HG03571 (cell line): Measurements from ENCODE around the gene SLC25A2.
"Not testable (repeated sequence)": the region's sequence is repeated elsewhere in the genome, so short reads cannot be mapped to it uniquely, and the experiment has no call there.

ENCODE experiments used
- ATAC-seq: cut with Tn5 transposase; IDR thresholded peaks from one replicate; pipeline ENCODE4 v1.9.1; 2021; ENCODE audit not compliant: unreplicated experiment

The SLC25A2 gene

DNA sequence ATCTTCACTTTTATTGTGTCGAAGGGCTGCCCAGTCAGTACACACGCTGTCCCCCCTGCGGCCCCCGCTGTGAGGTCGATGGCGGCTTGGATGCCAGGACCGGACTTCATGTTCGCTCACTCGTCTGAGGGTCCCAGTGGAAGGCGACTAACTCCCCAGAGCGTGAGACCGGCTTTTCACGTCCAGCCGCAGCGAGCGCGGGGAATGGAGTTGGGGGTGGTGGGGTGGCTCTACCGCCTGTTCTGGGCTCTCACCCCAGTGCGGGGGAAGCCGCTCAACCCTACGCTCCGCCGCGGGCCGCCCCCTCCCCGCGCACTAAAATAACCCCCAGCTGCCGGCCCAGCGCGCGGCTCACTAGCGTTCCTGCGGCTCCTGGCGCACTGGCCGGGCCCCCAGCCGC lies at the start of gene SLC25A2:
SLC25A2 (minus strand) TSS at position 294 of the 400 bp plus-strand sequence; CDS start at position 110, 184 bp downstream.
- no peak for ATAC-seq

DNA sequence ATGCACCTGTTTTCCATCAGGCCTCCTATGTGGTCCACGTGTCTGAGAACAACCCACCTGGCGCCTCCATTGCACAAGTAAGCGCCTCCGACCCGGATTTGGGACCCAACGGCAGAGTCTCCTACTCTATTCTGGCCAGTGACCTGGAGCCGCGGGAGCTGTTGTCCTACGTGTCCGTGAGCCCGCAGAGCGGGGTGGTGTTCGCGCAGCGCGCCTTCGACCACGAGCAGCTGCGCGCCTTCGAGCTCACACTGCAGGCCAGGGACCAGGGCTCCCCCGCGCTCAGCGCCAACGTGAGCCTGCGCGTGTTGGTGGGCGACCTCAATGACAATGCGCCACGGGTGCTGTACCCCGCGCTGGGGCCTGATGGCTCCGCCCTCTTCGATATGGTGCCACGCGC lies 47.7 kb upstream of the SLC25A2 start:
- no peak for ATAC-seq

DNA sequence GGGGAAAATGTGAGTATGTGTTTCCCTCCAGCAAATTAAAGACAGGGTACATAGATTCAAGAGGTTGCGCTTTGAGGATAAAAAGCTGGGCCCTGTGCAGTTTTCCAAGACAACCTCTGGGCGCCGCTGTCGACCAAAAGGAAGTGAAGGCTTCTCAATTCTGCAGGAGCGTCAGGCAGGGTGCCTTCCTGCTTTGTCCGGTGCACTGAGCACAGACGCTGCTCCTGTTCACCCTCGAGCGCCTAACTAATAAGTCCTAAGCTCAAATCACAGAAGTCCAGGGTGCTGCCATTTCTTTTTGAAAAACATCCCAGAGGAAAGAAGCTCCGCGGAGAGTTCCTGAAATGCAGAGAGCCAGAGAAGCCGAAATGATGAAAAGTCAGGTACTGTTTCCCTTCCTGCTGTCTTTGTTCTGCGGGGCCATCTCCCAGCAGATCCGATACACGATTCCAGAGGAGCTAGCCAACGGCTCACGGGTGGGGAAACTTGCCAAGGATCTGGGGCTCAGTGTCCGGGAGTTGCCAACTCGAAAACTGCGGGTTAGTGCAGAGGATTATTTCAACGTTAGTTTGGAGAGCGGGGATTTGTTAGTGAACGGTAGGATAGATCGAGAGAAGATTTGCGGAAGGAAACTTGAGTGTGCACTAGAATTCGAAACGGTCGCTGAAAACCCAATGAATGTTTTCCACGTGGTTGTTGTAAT lies 46.2 kb upstream of the SLC25A2 start, which contains the start of gene PCDHGB1:
PCDHGB1 (plus strand) TSS at position 183 of the 703 bp plus-strand sequence; CDS start at position 345, 162 bp downstream.
- no peak for ATAC-seq

DNA sequence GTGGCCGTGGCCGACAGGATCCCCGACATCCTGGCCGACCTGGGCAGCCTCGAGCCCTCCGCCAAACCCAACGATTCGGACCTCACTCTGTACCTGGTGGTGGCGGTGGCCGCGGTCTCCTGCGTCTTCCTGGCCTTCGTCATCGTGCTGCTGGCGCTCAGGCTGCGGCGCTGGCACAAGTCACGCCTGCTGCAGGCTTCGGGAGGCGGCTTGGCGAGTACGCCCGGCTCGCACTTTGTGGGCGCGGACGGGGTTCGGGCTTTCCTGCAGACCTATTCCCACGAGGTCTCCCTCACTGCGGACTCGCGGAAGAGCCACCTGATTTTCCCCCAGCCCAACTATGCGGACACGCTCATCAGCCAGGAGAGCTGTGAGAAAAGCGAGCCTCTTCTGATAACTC lies 42.2 kb upstream of the SLC25A2 start:
- not testable (repeated sequence) for ATAC-seq

DNA sequence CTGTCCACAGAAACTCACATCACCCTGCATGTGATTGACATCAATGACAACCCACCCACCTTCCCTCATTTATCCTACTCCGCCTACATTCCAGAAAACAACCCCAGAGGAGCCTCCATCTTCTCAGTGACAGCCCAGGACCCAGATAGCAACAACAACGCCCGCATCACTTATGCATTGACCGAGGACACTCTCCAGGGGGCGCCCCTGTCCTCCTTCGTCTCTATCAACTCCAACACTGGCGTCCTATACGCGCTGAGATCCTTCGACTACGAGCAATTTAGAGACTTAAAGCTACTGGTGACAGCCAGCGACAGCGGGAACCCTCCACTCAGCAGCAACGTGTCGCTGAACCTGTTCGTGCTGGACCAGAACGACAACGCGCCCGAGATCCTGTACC lies 41.5 kb upstream of the SLC25A2 start:
- no peak for ATAC-seq

DNA sequence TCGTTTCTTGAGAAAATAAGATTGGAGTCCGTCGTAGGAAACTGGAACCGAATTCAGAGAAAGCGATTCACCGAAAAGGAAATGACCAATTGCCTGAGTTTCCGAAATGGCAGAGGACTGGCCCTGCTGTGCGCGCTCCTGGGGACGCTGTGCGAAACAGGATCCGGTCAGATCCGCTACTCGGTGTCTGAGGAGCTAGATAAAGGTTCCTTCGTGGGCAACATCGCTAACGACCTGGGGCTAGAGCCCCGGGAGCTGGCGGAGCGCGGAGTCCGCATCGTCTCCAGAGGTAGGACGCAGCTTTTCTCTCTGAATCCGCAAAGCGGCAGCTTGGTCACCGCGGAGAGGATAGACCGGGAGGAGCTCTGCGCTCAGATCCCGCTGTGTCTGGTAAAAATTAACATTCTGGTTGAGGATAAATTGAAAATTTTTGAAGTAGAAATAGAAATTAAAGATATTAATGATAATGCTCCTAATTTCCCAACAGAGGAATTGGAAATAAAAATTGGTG lies 40.2 kb upstream of the SLC25A2 start:
- ATAC-seq = no peak

DNA sequence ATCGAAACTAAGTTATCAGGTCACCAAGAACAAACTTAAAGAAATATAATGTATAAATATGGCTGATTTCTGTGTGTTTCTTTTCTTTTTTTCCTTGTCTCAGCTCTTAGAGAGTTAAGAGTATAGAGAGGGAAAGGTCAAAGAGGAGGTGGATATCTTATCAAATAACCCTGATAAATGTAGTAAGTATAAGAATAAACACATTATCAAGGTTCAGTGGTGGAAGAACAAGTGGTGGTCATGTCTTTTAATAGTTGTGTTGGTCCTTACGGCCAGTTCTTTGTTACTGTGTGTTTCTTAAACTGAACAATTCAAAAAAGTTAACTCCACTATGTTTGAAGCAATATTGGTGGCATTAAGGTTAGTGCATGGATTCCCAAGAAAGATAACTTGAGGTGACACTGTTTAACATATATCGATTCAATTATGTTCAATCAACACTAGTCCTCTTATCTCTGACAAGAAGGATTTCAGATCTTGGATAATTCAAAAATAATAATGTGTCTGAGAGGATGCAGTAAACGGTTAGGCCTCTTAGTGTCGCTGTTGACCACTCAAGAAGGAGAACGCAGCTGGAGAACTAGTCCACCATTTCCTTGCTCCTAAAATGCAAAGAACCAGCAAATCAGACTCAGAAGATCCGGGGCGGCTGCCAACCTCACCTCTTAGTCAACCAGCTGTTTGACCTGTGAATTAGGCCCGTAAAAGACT lies 39.5 kb upstream of the SLC25A2 start, which contains the start of gene PCDHGA3:
PCDHGA3 (plus strand) TSS at position 588 of the 711 bp plus-strand sequence. CDS start 205 bp downstream, outside the sequence.
- no peak for ATAC-seq

DNA sequence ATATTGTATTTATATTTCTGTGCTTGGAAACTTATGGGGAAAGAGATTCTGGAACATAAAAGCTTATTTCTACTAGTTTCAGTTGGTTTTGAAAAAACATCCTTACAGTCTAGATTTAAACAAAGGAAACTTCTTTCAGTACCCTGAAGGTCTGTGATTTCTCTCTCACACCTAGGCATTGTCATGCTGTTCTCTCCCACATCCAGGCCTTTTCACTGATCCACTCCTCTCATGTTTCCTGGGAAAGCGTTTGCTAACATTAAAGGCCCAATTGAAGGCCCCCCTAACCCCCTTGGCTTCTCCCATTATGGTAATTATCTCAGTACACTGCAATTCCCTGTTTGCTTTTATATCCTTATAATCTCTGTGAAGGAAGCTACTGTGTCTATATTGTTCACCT lies 38.9 kb upstream of the SLC25A2 start:
- no peak for ATAC-seq

DNA sequence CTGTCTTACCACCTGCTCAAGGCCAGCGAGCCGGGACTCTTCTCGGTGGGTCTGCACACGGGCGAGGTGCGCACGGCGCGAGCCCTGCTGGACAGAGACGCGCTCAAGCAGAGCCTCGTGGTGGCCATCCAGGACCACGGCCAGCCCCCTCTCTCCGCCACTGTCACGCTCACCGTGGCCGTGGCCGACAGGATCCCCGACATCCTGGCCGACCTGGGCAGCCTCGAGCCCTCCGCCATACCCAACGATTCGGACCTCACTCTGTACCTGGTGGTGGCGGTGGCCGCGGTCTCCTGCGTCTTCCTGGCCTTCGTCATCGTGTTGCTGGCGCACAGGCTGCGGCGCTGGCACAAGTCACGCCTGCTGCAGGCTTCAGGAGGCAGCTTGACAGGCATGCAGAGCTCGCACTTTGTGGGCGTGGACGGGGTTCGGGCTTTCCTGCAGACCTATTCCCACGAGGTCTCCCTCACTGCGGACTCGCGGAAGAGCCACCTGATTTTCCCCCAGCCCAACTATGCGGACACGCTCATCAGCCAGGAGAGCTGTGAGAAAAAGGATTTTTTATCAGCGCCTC lies 37.0 kb upstream of the SLC25A2 start:
- not testable (repeated sequence) for ATAC-seq

DNA sequence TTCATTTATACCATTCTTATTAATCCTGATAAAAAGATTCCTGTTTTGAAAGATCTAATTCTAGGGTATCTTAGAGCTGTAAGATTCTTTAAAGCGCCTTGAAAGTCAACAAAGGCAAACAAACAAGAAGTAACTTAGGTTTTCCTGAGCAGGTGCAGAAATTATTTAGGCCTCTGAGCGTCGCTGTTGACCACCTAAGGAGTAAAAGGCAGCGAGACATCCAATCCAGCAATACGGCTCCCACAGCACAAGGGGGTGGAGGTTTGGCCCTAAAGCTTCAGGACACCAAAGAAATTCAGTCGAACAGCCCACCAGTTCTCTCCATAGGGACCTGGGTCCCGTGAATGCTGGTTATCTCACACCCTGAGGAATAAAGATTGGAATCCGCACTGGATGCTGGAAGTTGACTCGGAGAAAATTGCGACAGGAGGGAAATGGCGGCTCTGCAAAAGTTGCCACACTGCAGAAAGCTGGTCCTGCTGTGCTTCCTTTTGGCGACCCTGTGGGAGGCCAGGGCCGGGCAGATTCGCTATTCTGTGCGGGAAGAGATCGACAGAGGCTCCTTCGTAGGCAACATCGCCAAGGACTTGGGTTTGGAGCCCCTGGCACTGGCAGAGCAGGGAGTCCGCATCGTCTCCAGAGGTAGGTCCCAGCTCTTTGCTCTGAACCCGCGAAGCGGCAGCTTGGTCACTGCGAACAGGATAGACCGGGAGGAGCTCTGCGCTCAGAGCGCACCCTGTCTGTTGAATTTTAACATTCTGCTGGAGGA lies 34.9 kb upstream of the SLC25A2 start, which contains the start of gene PCDHGA2:
PCDHGA2 (plus strand) TSS at position 223 of the 769 bp plus-strand sequence.
- ATAC-seq = no peak

DNA sequence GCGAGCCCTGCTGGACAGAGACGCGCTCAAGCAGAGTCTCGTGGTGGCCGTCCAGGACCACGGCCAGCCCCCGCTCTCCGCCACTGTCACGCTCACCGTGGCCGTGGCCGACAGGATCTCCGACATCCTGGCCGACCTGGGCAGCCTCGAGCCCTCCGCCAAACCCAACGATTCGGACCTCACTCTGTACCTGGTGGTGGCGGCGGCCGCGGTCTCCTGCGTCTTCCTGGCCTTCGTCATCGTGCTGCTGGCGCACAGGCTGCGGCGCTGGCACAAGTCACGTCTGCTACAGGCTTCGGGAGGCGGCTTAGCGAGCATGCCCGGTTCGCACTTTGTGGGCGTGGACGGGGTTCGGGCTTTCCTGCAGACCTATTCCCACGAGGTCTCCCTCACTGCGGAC lies 28.7 kb upstream of the SLC25A2 start:
- ATAC-seq = not testable (repeated sequence)

DNA sequence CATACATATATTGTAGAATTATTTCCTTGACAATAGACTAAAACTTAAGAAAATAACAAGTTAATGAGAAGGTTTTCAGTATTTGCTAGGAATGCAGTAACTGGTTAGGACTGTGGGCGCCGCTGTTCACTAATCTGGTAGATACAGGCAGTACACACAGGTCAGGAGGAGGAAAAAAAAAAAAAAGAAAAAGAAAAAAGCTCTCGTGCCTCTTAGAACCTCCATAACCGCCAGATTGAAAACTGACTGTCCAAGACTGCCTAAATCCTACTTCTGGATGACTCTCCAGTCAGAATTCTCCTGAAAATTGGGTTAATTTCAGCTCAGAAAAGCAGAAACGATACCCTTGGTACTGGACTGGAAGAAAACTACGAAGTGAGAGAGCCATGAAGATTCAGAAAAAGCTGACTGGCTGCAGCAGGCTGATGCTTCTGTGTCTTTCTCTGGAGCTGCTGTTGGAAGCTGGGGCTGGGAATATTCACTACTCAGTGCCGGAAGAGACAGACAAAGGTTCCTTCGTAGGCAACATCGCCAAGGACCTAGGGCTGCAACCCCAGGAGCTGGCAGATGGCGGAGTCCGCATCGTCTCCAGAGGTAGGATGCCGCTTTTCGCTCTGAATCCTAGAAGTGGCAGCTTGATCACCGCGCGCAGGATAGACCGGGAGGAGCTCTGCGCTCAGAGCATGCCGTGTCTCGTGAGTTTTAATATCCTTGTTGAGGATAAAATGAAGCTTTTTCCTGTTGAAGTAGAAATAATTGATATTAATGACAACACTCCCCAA lies 26.6 kb upstream of the SLC25A2 start, which contains the start of gene PCDHGA1:
PCDHGA1 (plus strand) TSS at position 216 of the 782 bp plus-strand sequence.
- ATAC-seq = no peak

DNA sequence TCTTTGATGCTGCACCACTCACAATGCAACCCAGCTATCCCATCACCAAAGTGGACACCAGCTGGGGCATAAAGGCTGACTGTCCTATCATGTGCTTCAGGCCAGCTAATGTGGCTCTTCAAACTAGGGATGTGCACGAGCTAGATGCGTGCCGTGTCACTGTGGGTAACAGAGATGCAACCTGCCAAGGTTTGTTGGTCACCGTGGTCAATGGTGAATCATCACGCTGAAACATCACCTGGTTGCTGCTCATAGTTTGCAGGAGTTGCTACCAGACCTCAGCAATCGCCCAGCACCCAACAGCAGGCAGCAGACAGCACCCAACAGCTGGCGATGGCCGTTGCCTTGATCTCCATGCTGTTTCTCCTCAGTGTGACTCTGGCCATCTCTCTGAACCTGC lies 24.4 kb upstream of the SLC25A2 start:
- no peak for ATAC-seq

DNA sequence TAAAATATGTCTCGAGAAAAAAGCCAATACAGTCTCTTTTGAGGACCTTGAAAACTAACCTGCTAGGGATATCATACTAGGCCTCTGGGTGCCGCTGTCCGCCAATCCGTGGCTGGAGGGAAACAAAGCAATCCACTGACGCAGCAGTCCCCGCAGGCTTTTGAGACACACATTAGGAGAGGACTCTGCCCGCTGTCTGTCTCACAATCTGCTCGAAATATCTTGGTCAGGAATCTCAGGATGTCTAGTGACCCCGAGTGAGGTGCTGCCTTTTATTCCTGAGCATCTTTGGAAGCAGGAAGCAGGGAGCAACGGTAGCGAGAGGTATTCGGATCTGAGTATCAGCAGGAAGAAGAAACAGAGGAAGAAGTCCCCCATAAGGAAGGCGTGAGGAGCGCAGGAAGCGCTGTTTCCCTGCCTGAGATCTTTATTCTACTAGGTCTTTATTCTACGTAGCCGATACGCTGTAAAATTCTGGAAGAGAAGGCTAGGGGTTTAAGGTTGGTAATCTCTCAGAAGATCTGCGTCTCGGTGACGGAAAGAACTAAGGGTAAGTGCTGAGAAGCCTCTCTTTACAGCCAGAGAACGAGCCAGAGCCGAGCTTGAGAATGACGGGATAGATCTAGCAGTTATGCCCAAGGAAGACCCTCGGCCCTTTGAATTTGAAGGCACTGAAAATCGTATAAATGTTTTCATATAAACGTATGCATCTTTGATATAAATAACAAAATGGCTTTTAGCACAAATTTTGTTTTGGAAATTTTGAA lies 22.4 kb upstream of the SLC25A2 start:
- ATAC-seq = peak; percentile 66

DNA sequence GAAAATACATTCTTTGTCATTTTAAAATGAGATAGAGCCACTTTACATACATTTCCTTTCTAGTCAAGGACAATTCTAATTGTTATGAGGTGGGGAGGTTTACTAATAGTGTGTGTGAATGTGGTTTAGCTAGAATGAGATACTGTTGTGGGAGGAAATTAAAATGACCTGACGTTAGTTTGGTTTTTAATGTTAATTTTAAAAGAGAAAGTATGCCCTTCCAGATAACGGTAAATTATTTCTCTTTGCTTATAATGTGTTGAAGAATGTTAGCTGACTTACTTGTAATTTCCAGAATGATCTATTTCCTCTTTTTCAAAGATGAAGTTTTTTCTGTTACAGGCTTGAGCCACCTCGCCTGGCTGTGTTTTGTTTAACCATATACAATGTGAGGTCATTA lies 18.4 kb upstream of the SLC25A2 start:
- no peak for ATAC-seq

DNA sequence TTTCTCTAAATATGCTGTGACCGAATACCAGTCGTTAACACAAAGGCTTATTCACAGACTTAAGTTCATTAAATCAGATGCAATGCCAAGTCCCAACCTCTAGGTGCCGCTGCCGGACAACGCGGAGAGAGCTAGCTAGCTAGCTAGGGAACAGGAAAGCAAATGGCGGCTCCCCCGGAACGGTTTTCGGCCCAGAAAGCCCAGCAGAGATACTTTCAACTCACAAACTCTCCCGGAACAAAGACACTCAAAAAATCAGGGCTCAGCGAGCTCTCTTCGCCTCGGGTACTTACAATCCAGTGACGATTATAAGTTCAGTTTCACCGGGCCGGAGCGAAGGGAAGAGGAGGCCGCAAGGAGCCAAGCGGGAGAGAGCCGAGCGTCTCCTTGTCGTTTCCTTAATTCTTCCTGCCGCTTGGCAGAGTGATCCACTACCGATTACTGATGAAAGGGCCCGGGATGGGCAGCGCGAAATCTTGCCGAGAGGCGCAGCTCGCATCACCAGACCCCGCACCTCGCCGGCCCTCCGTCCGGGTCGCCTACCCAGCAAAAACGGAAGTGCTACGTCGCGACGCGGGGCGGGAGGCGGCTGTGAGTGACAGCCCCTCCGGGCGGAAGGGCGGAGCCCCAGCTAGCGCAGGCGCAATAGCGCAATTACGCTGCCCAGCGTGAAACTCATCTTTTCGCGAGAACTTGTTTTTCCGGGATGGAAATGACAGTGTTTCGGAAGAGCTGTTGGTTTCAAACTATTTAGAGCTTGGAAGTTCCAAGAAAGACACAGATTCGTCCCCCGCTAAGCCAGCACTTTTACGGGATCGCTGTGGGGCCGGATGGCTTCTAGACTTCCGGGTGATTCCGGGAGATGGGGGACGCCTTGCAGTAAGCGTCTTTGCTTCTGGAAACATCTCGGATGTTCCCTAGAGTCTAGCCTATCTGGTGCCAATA lies 16.6 kb upstream of the SLC25A2 start, which contains the start of gene TAF7:
TAF7 (minus strand) TSS at position 560 of the 945 bp plus-strand sequence. CDS start 740 bp downstream, outside the sequence.
- peak; percentile 92 for ATAC-seq

DNA sequence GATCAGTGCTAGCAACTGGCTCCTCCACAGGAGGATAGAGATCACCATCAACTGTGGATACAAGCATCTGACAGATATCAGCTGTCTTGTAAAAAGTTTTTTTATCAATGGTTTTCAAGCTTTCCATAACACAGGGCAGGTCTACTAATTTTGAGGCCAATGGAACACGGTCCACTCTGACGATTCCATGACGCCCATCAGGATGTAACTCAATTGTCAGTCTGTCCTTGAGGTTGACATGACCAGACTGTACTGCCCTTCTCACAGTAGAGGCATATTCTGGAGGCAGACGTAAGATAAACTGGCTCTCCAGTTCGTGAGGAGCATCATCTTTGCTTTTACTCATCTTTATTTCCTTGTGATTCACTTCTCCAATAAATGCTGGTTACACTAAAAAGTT lies 15.8 kb upstream of the SLC25A2 start:
- ATAC-seq = no peak

DNA sequence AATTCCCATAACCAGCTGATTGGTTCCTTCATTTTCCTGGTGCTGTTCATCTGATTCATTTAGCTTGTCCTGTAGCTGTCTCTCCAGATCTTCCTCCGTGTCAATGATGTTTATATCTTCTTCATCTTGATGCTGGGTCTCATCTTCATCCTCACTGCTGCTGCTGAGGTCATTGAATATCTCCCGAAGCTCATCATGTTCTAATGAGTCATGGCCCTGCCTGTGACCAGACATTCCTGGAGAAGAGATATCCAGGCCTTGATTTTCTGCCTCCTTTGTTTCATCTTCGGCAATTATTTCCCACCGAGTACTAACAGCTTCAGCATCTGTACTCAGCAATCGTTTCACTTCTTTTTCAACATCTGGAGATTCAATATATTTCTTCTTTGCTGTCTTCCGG lies 15.4 kb upstream of the SLC25A2 start:
- ATAC-seq = no peak
